Fibroblast of lung (primary cell): Measurements from ENCODE around the gene VWA5B1. TPM values are rescaled to one million over a fixed set of nuclear protein-coding genes. Genes with fewer than 3 reads are reported as not detected.
"Not testable (repeated sequence)": the region's sequence is repeated elsewhere in the genome, so short reads cannot be mapped to it uniquely, and the experiment has no call there.

Experiments used
- DNase-seq, 2 donors: peaks; one replicate each; pipeline versions ENCODE4 v3.0.0 to v3.0.0-alpha.2; 2010; ENCODE audit warnings: low read depth in 2 of 2
- H2AFZ ChIP-seq: 2 replicates; pipeline ENCODE4 v1.5.1; 2012; ENCODE audit warnings: low read length, control low read depth, inconsistent platforms
- H3K27ac ChIP-seq: 2 replicates; pipeline ENCODE4 v1.5.1; 2011; ENCODE audit warnings: low read length, control low read depth; ENCODE audit not compliant: insufficient read depth
- H3K27me3 ChIP-seq: 2 replicates; pipeline ENCODE4 v1.5.1; 2011; ENCODE audit warnings: mild to moderate bottlenecking, low read length; ENCODE audit not compliant: control insufficient read depth, insufficient read depth
- H3K36me3 ChIP-seq: 2 replicates; pipeline ENCODE4 v1.5.1; 2011; ENCODE audit warnings: low read length; ENCODE audit not compliant: control insufficient read depth, insufficient read depth
- H3K4me1 ChIP-seq: 2 replicates; pipeline ENCODE4 v1.5.1; 2011; ENCODE audit warnings: low read length; ENCODE audit not compliant: control insufficient read depth, insufficient read depth; ENCODE audit errors: extremely low read depth
- H3K4me2 ChIP-seq: 2 replicates; pipeline ENCODE4 v1.5.1; 2011; ENCODE audit warnings: low read length, control low read depth; ENCODE audit not compliant: insufficient read depth; ENCODE audit errors: extremely low read depth
- H3K4me3 ChIP-seq, 4 experiments: fragments of 200-600 bp in 1 of 4; sonication (generic) in 1 of 4; replicated peaks in 1 of 4; 2 replicates each; pipeline ENCODE4 v1.5.1; 2011 to 2016; ENCODE audit warnings: low read length in 4 of 4, low read depth in 3 of 4, mild to moderate bottlenecking in 3 of 4, control low read depth in 2 of 4, inconsistent platforms in 1 of 4, mixed read lengths in 1 of 4; ENCODE audit not compliant: insufficient read depth in 1 of 4; ENCODE audit errors: control extremely low read depth in 1 of 4
- H3K79me2 ChIP-seq: 2 replicates; pipeline ENCODE4 v1.5.1; 2012; ENCODE audit warnings: mild to moderate bottlenecking, low read length, inconsistent platforms; ENCODE audit not compliant: control insufficient read depth, insufficient read depth
- H3K9ac ChIP-seq: 2 replicates; pipeline ENCODE4 v1.5.1; 2011; ENCODE audit warnings: mild to moderate bottlenecking, low read length, control low read depth; ENCODE audit not compliant: insufficient read depth
- H3K9me3 ChIP-seq: 2 replicates; pipeline ENCODE4 v1.5.1; 2012; ENCODE audit warnings: low read depth, low read length; ENCODE audit not compliant: control insufficient read depth, insufficient read depth
- H4K20me1 ChIP-seq: 2 replicates; pipeline ENCODE4 v1.5.1; 2011; ENCODE audit warnings: low read length; ENCODE audit not compliant: control insufficient read depth, insufficient read depth; ENCODE audit errors: extremely low read depth
- EZH2 ChIP-seq: IDR thresholded peaks from 2 replicates; pipeline ENCODE4 v1.5.1; 2012; ENCODE audit warnings: low read length, control low read depth, mild to moderate bottlenecking; ENCODE audit errors: missing control alignments
- polyA plus RNA-seq, 2 donors: library from polyadenylated mRNA; depleted of rRNA in 1 of 2; stranded (reverse) in 1 of 2; unstranded in 1 of 2; fragments of >200 nt; gene quantifications; 2 replicates each; pipeline ENCODE4 v1.2.1, GENCODE V29; 2011 to 2012; ENCODE audit warnings: missing spikeins in 1 of 2
- total RNA-seq: library from RNA; depleted of rRNA; stranded (reverse); fragments of >200 nt; gene quantifications from 2 replicates; pipeline ENCODE4 v1.2.1, GENCODE V29; 2014
- TF ChIP-seq, protein P1 (sequence below), 2 donors: IDR thresholded peaks in 1 of 2; conservative IDR thresholded peaks in 1 of 2; 1 replicate in 1 of 2; 2 replicates in 1 of 2; pipeline ENCODE4 v1.5.1; 2011 to 2012; ENCODE audit warnings: low read length in 2 of 2, control low read depth in 1 of 2, inconsistent platforms in 1 of 2, low read depth in 1 of 2, mild to moderate bottlenecking in 1 of 2

The VWA5B1 gene
- total and polyA plus RNA-seq, 2 donors (not counting 1 experiment from before 2014, with no cell fraction given): not detected

DNA sequence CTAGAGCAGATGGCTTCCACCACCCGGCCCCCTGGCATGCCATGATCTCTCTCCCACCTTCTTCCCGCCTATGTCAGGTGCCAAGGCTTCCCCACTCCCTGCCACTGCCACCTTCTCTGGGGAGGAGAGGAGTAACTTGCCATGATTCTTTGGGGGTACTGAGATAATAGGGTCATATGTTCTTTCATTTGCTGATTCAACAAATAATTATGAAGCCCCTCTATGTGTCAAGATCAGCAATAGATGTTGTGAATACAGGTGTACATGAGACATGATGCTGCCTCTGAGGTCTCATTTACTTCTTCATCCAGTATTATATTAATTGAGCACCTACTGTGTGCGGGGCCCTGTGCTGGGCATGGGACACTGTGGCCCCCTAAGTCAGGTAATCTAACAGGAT is 6.0 kb upstream of the VWA5B1 start:
- Histone ChIP-seq H4K20me1 (no peaks in the 10 kb centered on the region), H3K4me2 (no peak overlapping the region), H2AFZ (no peak overlapping the region), H3K27me3 (no peaks in the 10 kb centered on the region), H3K9ac (no peak overlapping the region), H3K4me3 (no peak overlapping the region), H3K79me2 (no peaks in the 10 kb centered on the region), H3K9me3 (no peaks in the 10 kb centered on the region), H3K4me1 (peaks cover 4% of the 10 kb centered on the region), H3K27ac (no peak overlapping the region), H3K36me3 (no peaks in the 10 kb centered on the region)
- TF ChIP-seq EZH2: no peak
- TF ChIP-seq, protein P1, sequence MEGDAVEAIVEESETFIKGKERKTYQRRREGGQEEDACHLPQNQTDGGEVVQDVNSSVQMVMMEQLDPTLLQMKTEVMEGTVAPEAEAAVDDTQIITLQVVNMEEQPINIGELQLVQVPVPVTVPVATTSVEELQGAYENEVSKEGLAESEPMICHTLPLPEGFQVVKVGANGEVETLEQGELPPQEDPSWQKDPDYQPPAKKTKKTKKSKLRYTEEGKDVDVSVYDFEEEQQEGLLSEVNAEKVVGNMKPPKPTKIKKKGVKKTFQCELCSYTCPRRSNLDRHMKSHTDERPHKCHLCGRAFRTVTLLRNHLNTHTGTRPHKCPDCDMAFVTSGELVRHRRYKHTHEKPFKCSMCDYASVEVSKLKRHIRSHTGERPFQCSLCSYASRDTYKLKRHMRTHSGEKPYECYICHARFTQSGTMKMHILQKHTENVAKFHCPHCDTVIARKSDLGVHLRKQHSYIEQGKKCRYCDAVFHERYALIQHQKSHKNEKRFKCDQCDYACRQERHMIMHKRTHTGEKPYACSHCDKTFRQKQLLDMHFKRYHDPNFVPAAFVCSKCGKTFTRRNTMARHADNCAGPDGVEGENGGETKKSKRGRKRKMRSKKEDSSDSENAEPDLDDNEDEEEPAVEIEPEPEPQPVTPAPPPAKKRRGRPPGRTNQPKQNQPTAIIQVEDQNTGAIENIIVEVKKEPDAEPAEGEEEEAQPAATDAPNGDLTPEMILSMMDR (conservative IDR thresholded peaks at IDR 0.05 in 1 of 2, IDR thresholded peaks at IDR 0.05 in 1 of 2; ENCODE audit: low read depth in 1 of 2, low read length in 2 of 2): no peak
- DNase-seq: no peak

DNA sequence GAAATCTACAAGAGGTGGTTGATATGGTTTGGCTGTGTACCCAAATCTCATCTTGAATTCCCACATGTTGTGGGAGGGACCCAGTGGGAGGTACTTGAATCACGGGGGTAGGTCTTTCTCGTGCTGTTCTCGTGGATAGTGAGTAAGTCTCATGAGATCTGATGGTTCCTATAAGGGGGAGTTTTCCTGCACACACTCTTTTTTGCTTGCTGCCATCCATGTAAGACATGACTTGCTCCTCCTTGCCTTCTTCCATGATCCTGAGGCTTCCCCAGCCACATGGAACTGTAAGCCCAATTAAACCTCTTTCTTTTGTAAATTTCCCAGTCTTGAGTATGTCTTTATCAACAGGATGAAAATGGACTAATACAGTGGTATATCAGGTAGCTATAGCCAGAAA is 5.2 kb upstream of the VWA5B1 start:
- Histone ChIP-seq H4K20me1 (no peaks in the 10 kb centered on the region), H3K4me2 (no peak overlapping the region), H3K27me3 (no peaks in the 10 kb centered on the region), H3K79me2 (no peaks in the 10 kb centered on the region), H3K9me3 (no peaks in the 10 kb centered on the region), H3K4me3 (no peak overlapping the region), H3K9ac (no peak overlapping the region), H3K4me1 (peaks cover 4% of the 10 kb centered on the region), H3K36me3 (no peaks in the 10 kb centered on the region), H3K27ac (no peak overlapping the region), H2AFZ (no peak overlapping the region)
- DNase-seq: no peak
- TF ChIP-seq, protein P1 (conservative IDR thresholded peaks at IDR 0.05 in 1 of 2, IDR thresholded peaks at IDR 0.05 in 1 of 2; ENCODE audit: low read depth in 1 of 2, low read length in 2 of 2): no peak
- TF ChIP-seq EZH2: no peak

DNA sequence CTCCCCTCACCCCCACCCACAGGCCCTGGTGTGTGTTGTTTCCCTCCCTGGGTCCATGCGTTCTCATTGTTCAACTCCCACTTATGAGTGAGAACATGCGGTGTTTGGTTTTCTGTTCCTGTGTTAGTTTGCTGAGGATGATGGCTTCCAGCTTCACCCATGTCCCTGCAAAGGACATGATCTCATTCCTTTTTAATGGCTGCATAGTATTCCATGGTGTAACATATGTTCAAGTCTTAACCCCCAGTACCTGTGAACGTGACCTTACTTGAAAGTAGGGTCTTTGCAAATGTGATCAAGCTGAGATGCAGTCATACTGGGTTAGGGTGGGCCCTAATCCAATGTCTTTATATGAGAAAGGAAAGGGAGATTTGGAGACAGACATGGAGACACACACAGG is 3.0 kb upstream of the VWA5B1 start:
- H3K27ac ChIP-seq, H3K27me3 ChIP-seq, H3K4me3 ChIP-seq: not testable (repeated sequence)

More for the DNA sequence above, 3.0 kb upstream of the VWA5B1 start:
- H3K9ac ChIP-seq, H3K4me1 ChIP-seq, H4K20me1 ChIP-seq, H3K79me2 ChIP-seq, H2AFZ ChIP-seq, DNase-seq, H3K4me2 ChIP-seq, H3K9me3 ChIP-seq, H3K36me3 ChIP-seq: not testable (repeated sequence)
